Mucosa of stomach (tissue), 1 donor: ENCODE data around the gene SKIC3.

Experiments used
- H3K27me3 ChIP-seq: one replicate; pipeline ENCODE4 v1.7.0; 2013; ENCODE audit warnings: mild to moderate bottlenecking, low read length; ENCODE audit not compliant: control insufficient read depth, insufficient read depth
- H3K36me3 ChIP-seq: one replicate; pipeline ENCODE4 v1.7.0; 2013; ENCODE audit warnings: low read length; ENCODE audit not compliant: control insufficient read depth, insufficient read depth
- H3K4me1 ChIP-seq: one replicate; pipeline ENCODE4 v1.7.0; 2013; ENCODE audit warnings: mild to moderate bottlenecking, low read length; ENCODE audit not compliant: control insufficient read depth, insufficient read depth
- H3K4me3 ChIP-seq: one replicate; pipeline ENCODE4 v1.7.0; 2013; ENCODE audit warnings: low read length
- H3K9ac ChIP-seq: one replicate; pipeline ENCODE4 v1.7.0; 2013; ENCODE audit warnings: mild to moderate bottlenecking, low read length, moderate library complexity
- H3K9me3 ChIP-seq: one replicate; pipeline ENCODE4 v1.7.0; 2013; ENCODE audit warnings: mild to moderate bottlenecking, low read length, moderate library complexity; ENCODE audit not compliant: control insufficient read depth
- donor health status: Pancreatic carcinoma.

SKIC3 gene

DNA sequence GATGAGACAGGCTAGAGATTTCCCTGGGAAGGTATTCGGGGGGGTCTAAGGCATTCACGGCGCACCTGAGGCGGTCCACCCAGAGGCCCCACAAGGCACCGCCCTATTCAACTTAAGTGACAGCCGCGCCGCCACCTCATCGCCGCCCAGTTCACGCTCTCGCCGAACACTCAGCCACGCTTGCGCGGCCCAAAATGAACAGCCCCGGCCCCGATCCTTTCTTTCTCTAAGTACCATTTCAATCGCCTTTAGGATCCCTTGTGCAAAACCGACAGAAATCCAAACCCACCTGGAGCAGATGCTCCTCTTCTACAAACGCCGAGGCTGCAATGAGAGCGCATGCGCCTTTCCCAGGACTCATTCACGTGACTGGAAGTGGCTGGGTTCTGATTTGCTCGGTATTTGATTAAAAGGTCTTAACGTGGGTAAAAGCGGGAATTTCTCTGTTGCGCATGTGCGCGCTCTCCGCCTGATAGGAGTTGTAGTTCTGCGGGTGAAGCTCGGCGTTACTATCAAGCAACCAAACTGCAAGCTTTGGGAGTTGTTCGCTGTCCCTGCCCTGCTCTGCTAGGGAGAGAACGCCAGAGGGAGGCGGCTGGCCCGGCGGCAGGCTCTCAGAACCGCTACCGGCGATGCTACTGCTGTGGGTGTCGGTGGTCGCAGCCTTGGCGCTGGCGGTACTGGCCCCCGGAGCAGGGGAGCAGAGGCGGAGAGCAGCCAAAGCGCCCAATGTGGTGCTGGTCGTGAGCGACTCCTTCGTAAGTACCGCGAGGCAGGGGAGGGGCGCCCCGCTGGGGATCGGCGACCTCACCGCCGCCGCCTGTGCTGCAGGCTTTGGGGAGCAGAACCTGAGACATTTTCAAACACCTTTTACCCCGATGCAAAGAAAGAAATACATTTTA lies at the start of gene SKIC3, which contains the start of gene ARSK:
SKIC3 (minus strand) TSS at position 331 of the 902 bp plus-strand sequence. CDS start 7,827 bp downstream, outside the sequence.
ARSK (plus strand) TSS at position 455 of the 902 bp plus-strand sequence; CDS start at position 633, 178 bp downstream.
- H3K4me1 ChIP-seq, result no peaks in the 10 kb centered on the region
- no peaks in the 10 kb centered on the region for H3K27me3 ChIP-seq
- no peaks in the 10 kb centered on the region for H3K36me3 ChIP-seq
- H3K4me3 ChIP-seq, result peak within 1 kb of the TSS; percentile 24
- peak within 1 kb of the TSS; percentile 71 for H3K9ac ChIP-seq
- no peaks in the 10 kb centered on the region for H3K9me3 ChIP-seq

GRCh38 chr5:95600557-95600956 lies 45.8 kb upstream of the SKIC3 start:
- H3K4me3 ChIP-seq, result no peak overlapping the region
- H3K27me3 ChIP-seq, result no peaks in the 10 kb centered on the region
- no peaks in the 10 kb centered on the region for H3K36me3 ChIP-seq
- no peaks in the 10 kb centered on the region for H3K4me1 ChIP-seq
- no peaks in the 10 kb centered on the region for H3K9me3 ChIP-seq
- no peak overlapping the region for H3K9ac ChIP-seq

DNA sequence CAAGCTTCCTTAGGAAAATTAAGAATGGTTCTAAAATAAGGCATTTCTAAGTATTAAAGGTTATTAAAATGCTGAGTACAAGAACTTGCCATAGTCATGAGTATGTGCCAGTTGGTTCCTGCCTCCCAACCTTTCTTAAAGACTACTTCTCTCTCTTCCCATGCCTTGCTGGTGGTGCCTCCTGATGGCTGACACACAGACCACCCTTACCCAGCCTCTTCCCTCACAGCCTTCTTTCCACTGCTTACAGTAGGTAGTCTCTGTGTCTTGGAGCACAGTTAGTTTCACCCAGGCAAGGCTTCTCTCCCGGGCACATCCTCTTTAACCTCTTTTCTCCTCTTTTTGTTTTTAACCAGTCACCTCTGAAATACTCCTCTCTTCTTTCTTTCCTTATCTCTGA lies 44.5 kb upstream of the SKIC3 start:
- Histone ChIP-seq H3K9me3 (no peaks in the 10 kb centered on the region), H3K4me1 (no peaks in the 10 kb centered on the region), H3K27me3 (no peaks in the 10 kb centered on the region), H3K9ac (no peak overlapping the region), H3K36me3 (no peaks in the 10 kb centered on the region), H3K4me3 (no peak overlapping the region)

- no peaks in the 10 kb centered on the region for H3K27me3 ChIP-seq
- H3K9me3 ChIP-seq, result no peaks in the 10 kb centered on the region
Measured at GRCh38 chr5:95595289-95595931, 40.6 kb upstream of the SKIC3 start.

DNA sequence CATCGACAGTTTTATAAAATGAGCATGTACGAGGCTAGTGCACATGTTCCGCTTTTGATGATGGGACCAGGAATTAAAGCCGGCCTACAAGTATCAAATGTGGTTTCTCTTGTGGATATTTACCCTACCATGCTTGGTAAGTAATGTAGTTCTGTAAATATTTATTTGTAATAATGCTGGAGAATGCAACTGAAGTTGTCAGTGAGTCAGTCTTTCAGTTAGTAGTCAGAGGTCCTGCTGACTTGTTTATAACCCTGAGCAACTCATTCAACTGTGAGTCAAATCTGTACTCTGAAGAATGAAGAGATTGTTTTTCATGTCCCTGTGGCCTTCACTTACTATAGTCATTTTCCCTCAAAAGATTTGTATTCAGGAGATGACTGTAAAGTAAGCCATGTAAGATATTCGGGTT lies 36.7 kb upstream of the SKIC3 start:
- H3K36me3 ChIP-seq, result no peaks in the 10 kb centered on the region
- no peak overlapping the region for H3K9ac ChIP-seq
- no peak overlapping the region for H3K4me3 ChIP-seq
- no peaks in the 10 kb centered on the region for H3K4me1 ChIP-seq
- H3K27me3 ChIP-seq, result no peaks in the 10 kb centered on the region
- H3K9me3 ChIP-seq, result no peaks in the 10 kb centered on the region

More at GRCh38 chr5:95595289-95595931, 40.6 kb upstream of the SKIC3 start:
- Histone ChIP-seq H3K36me3 (no peaks in the 10 kb centered on the region), H3K4me3 (no peak overlapping the region), H3K9ac (no peak overlapping the region), H3K4me1 (no peaks in the 10 kb centered on the region)

GRCh38 chr5:95590880-95591279 lies 36.1 kb upstream of the SKIC3 start:
- no peaks in the 10 kb centered on the region for H3K27me3 ChIP-seq
- H3K9me3 ChIP-seq, result no peaks in the 10 kb centered on the region
- H3K4me3 ChIP-seq, result no peak overlapping the region
- H3K9ac ChIP-seq, result no peak overlapping the region
- no peaks in the 10 kb centered on the region for H3K4me1 ChIP-seq
- no peaks in the 10 kb centered on the region for H3K36me3 ChIP-seq

GRCh38 chr5:95583992-95584391 lies 29.2 kb upstream of the SKIC3 start:
- Histone ChIP-seq H3K4me1 (no peaks in the 10 kb centered on the region), H3K4me3 (no peak overlapping the region), H3K9ac (no peak overlapping the region), H3K36me3 (no peaks in the 10 kb centered on the region), H3K27me3 (no peaks in the 10 kb centered on the region), H3K9me3 (no peaks in the 10 kb centered on the region)

DNA sequence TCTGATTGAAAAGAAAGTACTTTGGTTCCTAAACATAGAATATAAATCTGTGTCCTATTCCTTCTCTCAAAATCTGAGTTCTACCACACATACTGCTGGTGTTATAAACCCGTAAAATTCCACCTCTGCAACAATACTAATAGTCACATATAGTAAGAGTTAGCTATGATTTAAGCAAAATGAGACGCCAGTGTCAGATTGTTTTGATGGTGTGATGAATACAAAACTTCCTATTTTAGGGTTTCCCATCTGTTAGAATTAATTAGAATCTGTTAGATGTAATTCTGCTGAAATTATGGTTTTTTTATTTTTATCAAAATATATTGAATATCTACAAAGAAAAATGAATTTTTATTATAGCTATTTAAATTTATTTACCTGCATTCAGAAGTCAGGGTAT lies 26.8 kb upstream of the SKIC3 start:
- Histone ChIP-seq H3K9ac (no peak overlapping the region), H3K36me3 (no peaks in the 10 kb centered on the region), H3K27me3 (no peaks in the 10 kb centered on the region), H3K4me3 (no peak overlapping the region), H3K4me1 (no peaks in the 10 kb centered on the region), H3K9me3 (no peaks in the 10 kb centered on the region)

DNA sequence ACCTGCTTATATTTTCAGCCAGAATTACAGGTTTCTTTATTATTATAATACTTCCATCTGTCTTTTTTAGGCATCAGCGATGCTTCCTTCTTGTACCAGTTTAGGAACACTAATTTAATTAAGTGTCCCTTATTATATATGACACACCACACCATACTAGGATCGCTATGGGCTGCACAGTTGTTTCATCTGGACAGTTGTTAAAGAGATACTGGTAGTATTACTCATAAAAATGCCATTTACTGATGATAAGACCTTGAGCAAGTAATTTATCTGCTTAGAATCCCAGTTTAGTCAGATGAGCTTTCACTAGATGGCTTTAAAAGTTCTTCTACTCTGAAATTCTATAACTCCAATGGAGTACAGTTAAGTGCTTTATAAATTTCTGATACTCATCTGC lies 17.2 kb upstream of the SKIC3 start:
- Histone ChIP-seq H3K4me1 (no peaks in the 10 kb centered on the region), H3K36me3 (no peaks in the 10 kb centered on the region)

GRCh38 chr5:95565280-95565920 lies 10.6 kb upstream of the SKIC3 start:
- H3K36me3 ChIP-seq, result no peaks in the 10 kb centered on the region

More for the DNA sequence above, 17.2 kb upstream of the SKIC3 start:
- Histone ChIP-seq H3K9me3 (no peaks in the 10 kb centered on the region), H3K4me3 (no peak overlapping the region), H3K9ac (no peak overlapping the region), H3K27me3 (no peaks in the 10 kb centered on the region)

GRCh38 chr5:95564450-95564849 lies 9.7 kb upstream of the SKIC3 start:
- H3K9ac ChIP-seq, result no peak overlapping the region
- H3K27me3 ChIP-seq, result no peaks in the 10 kb centered on the region
- H3K36me3 ChIP-seq, result no peaks in the 10 kb centered on the region
- H3K4me1 ChIP-seq, result no peaks in the 10 kb centered on the region
- no peaks in the 10 kb centered on the region for H3K9me3 ChIP-seq
- H3K4me3 ChIP-seq, result no peak overlapping the region

More at GRCh38 chr5:95565280-95565920, 10.6 kb upstream of the SKIC3 start:
- H3K4me3 ChIP-seq, result no peak overlapping the region
- H3K4me1 ChIP-seq, result no peaks in the 10 kb centered on the region
- no peak overlapping the region for H3K9ac ChIP-seq
- H3K27me3 ChIP-seq, result no peaks in the 10 kb centered on the region
- no peaks in the 10 kb centered on the region for H3K9me3 ChIP-seq

GRCh38 chr5:95563367-95563766 lies 8.6 kb upstream of the SKIC3 start:
- H3K9ac ChIP-seq, result no peak overlapping the region
- no peaks in the 10 kb centered on the region for H3K36me3 ChIP-seq
- H3K4me3 ChIP-seq, result no peak overlapping the region
- H3K4me1 ChIP-seq, result no peaks in the 10 kb centered on the region
- no peaks in the 10 kb centered on the region for H3K27me3 ChIP-seq
- no peaks in the 10 kb centered on the region for H3K9me3 ChIP-seq
